Endodermal cell (in vitro differentiated cells): Measurements from ENCODE around the gene SPO11. TPM values are rescaled to one million over a fixed set of nuclear protein-coding genes. Genes with fewer than 3 reads are reported as not detected.

ENCODE experiments used
- DNase-seq: peaks from one replicate; pipeline ENCODE4 v3.0.0-alpha.2; 2017
- H3K27ac ChIP-seq: 2 replicates; pipeline ENCODE4 v1.5.1; 2013; ENCODE audit warnings: mild to moderate bottlenecking, low read depth, low read length, moderate library complexity
- H3K27me3 ChIP-seq: 2 replicates; pipeline ENCODE4 v1.6.1; 2013; ENCODE audit warnings: mild to moderate bottlenecking, low read length, moderate library complexity; ENCODE audit not compliant: insufficient read depth, control insufficient read depth, poor library complexity, severe bottlenecking
- H3K36me3 ChIP-seq: 2 replicates; pipeline ENCODE4 v1.7.0; 2013; ENCODE audit warnings: mild to moderate bottlenecking, low read length, moderate library complexity; ENCODE audit not compliant: control insufficient read depth, insufficient read depth
- H3K4me1 ChIP-seq: one replicate; pipeline ENCODE4 v1.7.0; 2013; ENCODE audit warnings: low read length; ENCODE audit not compliant: control insufficient read depth, insufficient read depth
- H3K4me3 ChIP-seq: 2 replicates; pipeline ENCODE4 v1.5.1; 2013; ENCODE audit warnings: mild to moderate bottlenecking, low read length, moderate library complexity
- H3K9ac ChIP-seq: 2 replicates; pipeline ENCODE4 v1.6.1; 2013; ENCODE audit warnings: mild to moderate bottlenecking, low read length, moderate library complexity; ENCODE audit not compliant: poor library complexity, severe bottlenecking; ENCODE audit errors: extremely low read depth
- H3K9me3 ChIP-seq: 2 replicates; pipeline ENCODE4 v1.6.1; 2013; ENCODE audit warnings: mild to moderate bottlenecking, low read length, moderate library complexity; ENCODE audit not compliant: control insufficient read depth
- H3K27ac Mint-ChIP-seq: 2 replicates; pipeline ENCODE4 v1.8.0; 2020; ENCODE audit warnings: mixed read lengths
- H3K27me3 Mint-ChIP-seq: 2 replicates; pipeline ENCODE4 v1.8.0; 2021; ENCODE audit warnings: mild to moderate bottlenecking, mixed read lengths; ENCODE audit not compliant: insufficient read depth
- H3K36me3 Mint-ChIP-seq: 2 replicates; pipeline ENCODE4 v1.8.0; 2020; ENCODE audit warnings: low read depth, mixed read lengths
- H3K4me1 Mint-ChIP-seq: 2 replicates; pipeline ENCODE4 v1.8.0; 2020; ENCODE audit warnings: mixed read lengths
- H3K4me3 Mint-ChIP-seq: 2 replicates; pipeline ENCODE4 v1.8.0; 2020; ENCODE audit warnings: mild to moderate bottlenecking, moderate library complexity, mixed read lengths
- H3K9me3 Mint-ChIP-seq: 2 replicates; pipeline ENCODE4 v1.8.0; 2020; ENCODE audit warnings: mild to moderate bottlenecking, mixed read lengths
- WGBS, 2 experiments: methylation state at CpG; one replicate each; pipeline versions ENCODE4 v1.1.5 to v1.1.7; 2013; ENCODE audit warnings: missing lambda C conversion rate in 2 of 2, mixed read lengths in 1 of 2; ENCODE audit not compliant: insufficient coverage in 1 of 2, insufficient read length in 1 of 2; 5-methylcytosine and 5-hydroxymethylcytosine counted together
- total RNA-seq, 2 donors: library from RNA; stranded (reverse); fragmentation: NEBNext Ultra II Directional in 1 of 2; extraction: Animal tissue kit (Norgen Biotek cat#: 25700) in 1 of 2; gene quantifications; 2 replicates in 1 of 2; 3 replicates in 1 of 2; pipeline ENCODE4 v1.2.1, GENCODE V29; 2021
- TF ChIP-seq, protein P1 (sequence below): fragments of 200-600 bp; sonication (generic); conservative IDR thresholded peaks from 2 replicates; pipeline ENCODE4 v1.5.0; 2021; ENCODE audit warnings: antibody characterized with exemption, mild to moderate bottlenecking

SPO11 gene
- total RNA-seq, 2 donors from 2014 or later = not detected

DNA sequence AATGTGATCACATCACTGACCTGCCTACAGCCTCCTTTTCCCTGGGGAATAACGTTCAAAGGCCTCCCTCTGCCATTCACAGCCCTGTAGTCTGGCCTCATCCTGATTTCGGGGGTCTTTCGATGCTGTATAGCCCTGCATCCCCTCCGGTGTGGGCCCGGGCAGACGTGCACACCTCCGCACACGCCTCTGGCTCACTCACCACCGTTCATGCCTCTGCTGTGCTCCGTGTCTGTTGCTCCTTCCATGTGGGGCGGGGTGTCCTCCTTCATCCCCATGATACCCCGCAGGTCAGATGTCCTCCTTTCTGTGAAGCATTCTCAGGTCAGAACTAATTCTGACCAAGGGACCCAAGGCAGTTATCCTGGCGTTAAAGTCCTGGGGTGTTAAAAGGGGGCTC, 47.7 kb downstream of the SPO11 start:
- TF ChIP-seq, protein P1, sequence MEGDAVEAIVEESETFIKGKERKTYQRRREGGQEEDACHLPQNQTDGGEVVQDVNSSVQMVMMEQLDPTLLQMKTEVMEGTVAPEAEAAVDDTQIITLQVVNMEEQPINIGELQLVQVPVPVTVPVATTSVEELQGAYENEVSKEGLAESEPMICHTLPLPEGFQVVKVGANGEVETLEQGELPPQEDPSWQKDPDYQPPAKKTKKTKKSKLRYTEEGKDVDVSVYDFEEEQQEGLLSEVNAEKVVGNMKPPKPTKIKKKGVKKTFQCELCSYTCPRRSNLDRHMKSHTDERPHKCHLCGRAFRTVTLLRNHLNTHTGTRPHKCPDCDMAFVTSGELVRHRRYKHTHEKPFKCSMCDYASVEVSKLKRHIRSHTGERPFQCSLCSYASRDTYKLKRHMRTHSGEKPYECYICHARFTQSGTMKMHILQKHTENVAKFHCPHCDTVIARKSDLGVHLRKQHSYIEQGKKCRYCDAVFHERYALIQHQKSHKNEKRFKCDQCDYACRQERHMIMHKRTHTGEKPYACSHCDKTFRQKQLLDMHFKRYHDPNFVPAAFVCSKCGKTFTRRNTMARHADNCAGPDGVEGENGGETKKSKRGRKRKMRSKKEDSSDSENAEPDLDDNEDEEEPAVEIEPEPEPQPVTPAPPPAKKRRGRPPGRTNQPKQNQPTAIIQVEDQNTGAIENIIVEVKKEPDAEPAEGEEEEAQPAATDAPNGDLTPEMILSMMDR = no peak
- no peaks in the 10 kb centered on the region for H3K9me3 Mint-ChIP-seq
- no peaks in the 10 kb centered on the region for H3K4me1 Mint-ChIP-seq
- H3K9ac ChIP-seq = no peak overlapping the region
- H3K27ac Mint-ChIP-seq = no peak overlapping the region
- peak; percentile 21 for DNase-seq
- H3K4me3 ChIP-seq = no peak overlapping the region
- H3K36me3 ChIP-seq = peaks cover 73% of the 10 kb centered on the region
- 91 to 93% methylated on average over 5 to 13 of the region's 13 CpGs for WGBS, 2 experiments
- no peaks in the 10 kb centered on the region for H3K9me3 ChIP-seq
- no peak overlapping the region for H3K4me3 Mint-ChIP-seq
- no peaks in the 10 kb centered on the region for H3K27me3 Mint-ChIP-seq
- H3K36me3 Mint-ChIP-seq = peaks cover 72% of the 10 kb centered on the region
- no peaks in the 10 kb centered on the region for H3K4me1 ChIP-seq
- H3K27ac ChIP-seq = no peak overlapping the region
- H3K27me3 ChIP-seq = no peaks in the 10 kb centered on the region

DNA sequence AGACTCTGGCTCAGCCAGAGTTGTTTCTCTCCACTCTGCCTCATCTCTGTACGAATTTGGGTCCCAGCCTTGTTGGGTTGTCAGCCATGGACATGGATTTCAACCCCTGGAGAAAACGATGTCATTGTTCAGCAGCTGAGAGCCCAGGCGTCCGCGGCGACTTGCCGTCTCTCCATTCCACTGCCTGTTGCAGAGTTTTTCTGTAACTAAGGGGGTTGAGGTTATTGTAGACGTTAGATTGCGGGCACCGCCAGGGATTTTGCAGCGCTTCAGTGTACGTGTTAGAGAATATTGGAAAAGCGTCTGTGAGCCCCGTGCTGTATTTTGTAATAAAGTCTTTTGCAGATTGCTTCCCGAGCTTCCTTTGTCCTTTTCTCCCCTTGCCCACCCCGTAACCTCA, 48.5 kb downstream of the SPO11 start:
- Mint-ChIP-seq H3K27ac (no peak overlapping the region), H3K4me3 (no peak overlapping the region), H3K27me3 (no peaks in the 10 kb centered on the region), H3K36me3 (peaks cover 70% of the 10 kb centered on the region), H3K9me3 (no peaks in the 10 kb centered on the region), H3K4me1 (no peaks in the 10 kb centered on the region)
- no peak overlapping the region for H3K27ac ChIP-seq
- peak; percentile 32 for DNase-seq
- 89 to 97% methylated on average over 13 to 16 of the region's 16 CpGs for WGBS, 2 experiments
- no peaks in the 10 kb centered on the region for H3K4me1 ChIP-seq
- H3K36me3 ChIP-seq = peaks cover 69% of the 10 kb centered on the region
- no peaks in the 10 kb centered on the region for H3K9me3 ChIP-seq
- no peak overlapping the region for H3K4me3 ChIP-seq
- H3K27me3 ChIP-seq = no peaks in the 10 kb centered on the region
- H3K9ac ChIP-seq = no peak overlapping the region
- TF ChIP-seq, protein P1 = no peak

DNA sequence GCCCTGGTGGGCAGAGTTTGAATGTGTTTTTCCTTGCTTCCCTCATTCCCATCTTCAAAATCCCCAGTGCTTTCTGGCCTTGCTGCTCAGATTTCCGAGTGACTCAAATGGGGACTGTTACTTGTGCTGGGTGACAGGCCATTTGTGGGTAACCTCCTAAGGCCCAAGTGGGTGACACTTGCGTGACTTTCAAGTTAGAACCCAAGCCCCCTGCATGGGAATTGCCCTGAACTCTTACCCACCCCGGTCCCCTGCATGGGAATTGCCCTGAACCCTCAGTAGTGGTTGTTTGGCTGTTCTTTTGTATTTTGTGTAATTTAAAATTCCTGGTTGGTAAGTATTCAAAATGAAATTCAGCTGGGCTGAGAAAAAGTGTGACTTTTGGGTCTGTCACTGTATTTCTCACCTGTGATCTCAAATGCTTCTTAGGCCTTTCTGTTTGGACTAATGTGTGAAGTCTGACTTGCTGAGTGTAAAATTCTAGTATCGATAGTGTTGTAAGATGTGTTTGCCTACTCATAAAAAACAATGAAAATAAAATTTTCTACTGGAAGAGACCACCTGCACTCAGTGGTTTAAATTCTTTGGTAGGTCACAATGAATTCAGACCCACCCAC, 49.2 kb downstream of the SPO11 start:
- H3K36me3 Mint-ChIP-seq = peaks cover 64% of the 10 kb centered on the region
- no peaks in the 10 kb centered on the region for H3K4me1 Mint-ChIP-seq
- Histone ChIP-seq H3K27me3 (no peaks in the 10 kb centered on the region), H3K9ac (no peak overlapping the region), H3K4me1 (no peaks in the 10 kb centered on the region), H3K4me3 (no peak overlapping the region), H3K27ac (no peak overlapping the region), H3K9me3 (no peaks in the 10 kb centered on the region), H3K36me3 (peaks cover 63% of the 10 kb centered on the region)
- H3K27ac Mint-ChIP-seq = no peak overlapping the region
- no peaks in the 10 kb centered on the region for H3K9me3 Mint-ChIP-seq
- no peak overlapping the region for H3K4me3 Mint-ChIP-seq
- H3K27me3 Mint-ChIP-seq = no peaks in the 10 kb centered on the region
- TF ChIP-seq, protein P1 = no peak
- WGBS, 2 experiments = 92 to 100% methylated on average over 2 to 3 of the region's 4 CpGs
- DNase-seq = no peak
